Uterus (tissue), 4 donors: ENCODE measurements around the gene LCAT. TPM values are rescaled to one million over a fixed set of nuclear protein-coding genes. Genes with fewer than 3 reads are reported as not detected.

Experiments
- DNase-seq, 2 donors: peaks; one replicate each; pipeline ENCODE4 v3.0.0-alpha.2; 2019 to 2020
- H3K27ac ChIP-seq, 2 donors: fragments of 200-600 bp; sonication (generic); 1 replicate in 1 of 2; 2 replicates in 1 of 2; pipeline ENCODE4 v1.5.1; 2016 to 2018
- H3K27me3 ChIP-seq, 2 donors: fragments of 200-600 bp; sonication (generic); one replicate each; pipeline ENCODE4 v1.5.1; 2018 to 2019; ENCODE audit warnings: control low read depth in 1 of 2
- H3K36me3 ChIP-seq, 2 donors: fragments of 200-600 bp; sonication (generic); one replicate each; pipeline ENCODE4 v1.5.1; 2019; ENCODE audit warnings: control low read depth in 1 of 2
- H3K4me1 ChIP-seq, 2 donors: fragments of 200-600 bp; sonication (generic); one replicate each; pipeline ENCODE4 v1.5.1; 2018 to 2019; ENCODE audit warnings: control low read depth in 1 of 2
- H3K4me3 ChIP-seq, 2 donors: fragments of 200-600 bp; sonication (generic); 1 replicate in 1 of 2; 2 replicates in 1 of 2; pipeline ENCODE4 v1.5.1; 2018 to 2019; ENCODE audit warnings: mild to moderate bottlenecking in 1 of 2
- H3K9me3 ChIP-seq, 2 donors: fragments of 200-600 bp; sonication (generic); one replicate each; pipeline ENCODE4 v1.5.1; 2019; ENCODE audit warnings: control low read depth in 1 of 2
- CTCF ChIP-seq, 4 experiments: fragments of 200-600 bp in 2 of 4; fragments of 450-650 bp in 2 of 4; sonication (generic) in 2 of 4; IDR thresholded peaks; one replicate each; pipeline ENCODE4 v1.5.1; 2016 to 2019; ENCODE audit warnings: antibody characterized with exemption in 4 of 4, mild to moderate bottlenecking in 2 of 4, moderate library complexity in 1 of 4
- POLR2A ChIP-seq, 2 donors: fragments of 450-650 bp; IDR thresholded peaks; one replicate each; pipeline ENCODE4 v1.6.1; 2016; ENCODE audit warnings: antibody characterized with exemption in 2 of 2, mild to moderate bottlenecking in 1 of 2, moderate library complexity in 1 of 2
- intact Hi-C: fragments of 100-400 bp; cut with DNase I; formaldehyde crosslinking; loops from one replicate; pipeline ENCODE4 v1.15.1; 2023; ENCODE audit warnings: low total_unique reads
- total RNA-seq, 4 donors: library from RNA; depleted of rRNA in 3 of 4; stranded (reverse); fragments of >200 nt in 3 of 4; gene quantifications; one replicate each; pipeline versions ENCODE4 v1.1.0 to v1.2.4, GENCODE V29; 2014 to 2023
- donor health status: DM: yes; HTN: yes; CAD: no.

Gene LCAT
- total RNA-seq, 4 donors from 2014 or later: 11.0 to 75.2 (median 12.4) TPM

GRCh38 chr16:67963662-67964321 lies 19.9 kb upstream of the LCAT start:
- H3K4me1 ChIP-seq: peaks cover 5 to 30% of the 10 kb centered on the region in 2 donors
- peak in 1 of 2 donors; percentile 48 for DNase-seq
- no peaks in the 10 kb centered on the region for H3K9me3 ChIP-seq
- intact Hi-C loops: no loop called here
- no peak overlapping the region for H3K4me3 ChIP-seq
- H3K27ac ChIP-seq: peak overlapping the region in 1 of 2 donors; percentile 22
- no peak for TF ChIP-seq CTCF (IDR thresholded peaks at IDR 0.05)
- TF ChIP-seq POLR2A (IDR thresholded peaks at IDR 0.05): no peak
- no peaks in the 10 kb centered on the region for H3K27me3 ChIP-seq
- no peaks in the 10 kb centered on the region for H3K36me3 ChIP-seq

GRCh38 chr16:67963292-67963661 lies 19.4 kb upstream of the LCAT start:
- peak overlapping the region in 1 of 2 donors; percentile 22 for H3K27ac ChIP-seq
- H3K9me3 ChIP-seq: no peaks in the 10 kb centered on the region
- intact Hi-C loops: no loop called here
- no peaks in the 10 kb centered on the region for H3K27me3 ChIP-seq
- H3K4me1 ChIP-seq: peaks cover 5 to 30% of the 10 kb centered on the region in 2 donors
- no peaks in the 10 kb centered on the region for H3K36me3 ChIP-seq
- no peak overlapping the region for H3K4me3 ChIP-seq
- DNase-seq: no peak
- TF ChIP-seq CTCF (IDR thresholded peaks at IDR 0.05): no peak
- no peak for TF ChIP-seq POLR2A (IDR thresholded peaks at IDR 0.05)

GRCh38 chr16:67962135-67962534 lies 18.2 kb upstream of the LCAT start:
- no peak for DNase-seq
- Histone ChIP-seq H3K36me3 (no peaks in the 10 kb centered on the region), H3K4me3 (no peak overlapping the region), H3K9me3 (no peaks in the 10 kb centered on the region), H3K4me1 (peaks cover 5 to 30% of the 10 kb centered on the region in 2 donors), H3K27ac (no peak overlapping the region), H3K27me3 (no peaks in the 10 kb centered on the region)
- TF ChIP-seq CTCF (IDR thresholded peaks at IDR 0.05) (no peak), POLR2A (IDR thresholded peaks at IDR 0.05) (no peak)
- intact Hi-C loops: no loop called here

- Histone ChIP-seq H3K27me3 (no peaks in the 10 kb centered on the region), H3K4me1 (peaks cover 5 to 24% of the 10 kb centered on the region in 2 donors), H3K27ac (peak overlapping the region; percentile 2 to 11), H3K4me3 (no peak overlapping the region), H3K36me3 (no peaks in the 10 kb centered on the region), H3K9me3 (no peaks in the 10 kb centered on the region)
- intact Hi-C loops: no loop called here
- DNase-seq: no peak
- no peak for TF ChIP-seq POLR2A (IDR thresholded peaks at IDR 0.05)
- no peak for TF ChIP-seq CTCF (IDR thresholded peaks at IDR 0.05)
Measured at GRCh38 chr16:67961551-67961957, 17.6 kb upstream of the LCAT start.

GRCh38 chr16:67959536-67960329 lies 15.8 kb upstream of the LCAT start:
- Histone ChIP-seq H3K36me3 (no peaks in the 10 kb centered on the region), H3K9me3 (no peaks in the 10 kb centered on the region), H3K4me3 (no peak overlapping the region), H3K27me3 (no peaks in the 10 kb centered on the region), H3K4me1 (peaks cover 3 to 21% of the 10 kb centered on the region in 2 donors), H3K27ac (peak overlapping the region; percentile 49 to 56)
- peak in 1 of 2 donors; percentile 66 for DNase-seq
- intact Hi-C loops: no loop called here
- TF ChIP-seq POLR2A (IDR thresholded peaks at IDR 0.05) (no peak), CTCF (IDR thresholded peaks at IDR 0.05) (no peak)
